Parathyroid adenoma (tissue), 2 donors: ENCODE measurements around the gene NAMPT.
"Not testable (repeated sequence)": the region's sequence is repeated elsewhere in the genome, so short reads cannot be mapped to it uniquely, and the experiment has no call there.

Experiments
- H2AFZ ChIP-seq: fragments of 300-600 bp; sonication (generic); one replicate; pipeline ENCODE4 v1.7.0; 2017; ENCODE audit warnings: antibody characterized with exemption, mild to moderate bottlenecking
- H3K27ac ChIP-seq: fragments of 300-600 bp; sonication (generic); one replicate; pipeline ENCODE4 v1.7.0; 2017
- H3K27me3 ChIP-seq: fragments of 300-600 bp; sonication (generic); one replicate; pipeline ENCODE4 v1.7.0; 2017; ENCODE audit warnings: low read length; ENCODE audit not compliant: control insufficient read depth, insufficient read depth
- H3K36me3 ChIP-seq: fragments of 300-600 bp; sonication (generic); one replicate; pipeline ENCODE4 v1.7.0; 2017; ENCODE audit warnings: low read length; ENCODE audit not compliant: control insufficient read depth, insufficient read depth
- H3K4me1 ChIP-seq: fragments of 300-600 bp; sonication (generic); one replicate; pipeline ENCODE4 v1.7.0; 2017; ENCODE audit warnings: control low read depth
- H3K4me2 ChIP-seq: fragments of 300-600 bp; sonication (generic); one replicate; pipeline ENCODE4 v1.7.0; 2017; ENCODE audit warnings: low read length
- H3K4me3 ChIP-seq: fragments of 300-600 bp; sonication (generic); one replicate; pipeline ENCODE4 v1.7.0; 2017; ENCODE audit warnings: low read depth, low read length
- H3K79me2 ChIP-seq: fragments of 300-600 bp; sonication (generic); one replicate; pipeline ENCODE4 v1.7.0; 2017; ENCODE audit warnings: control low read depth
- H3K9ac ChIP-seq: fragments of 300-600 bp; sonication (generic); one replicate; pipeline ENCODE4 v1.7.0; 2017; ENCODE audit warnings: mild to moderate bottlenecking
- H3K9me3 ChIP-seq: fragments of 300-600 bp; sonication (generic); one replicate; pipeline ENCODE4 v1.7.0; 2017; ENCODE audit warnings: low read length; ENCODE audit not compliant: control insufficient read depth
- TF ChIP-seq, protein P1 (sequence below): fragments of 300-600 bp; sonication (generic); IDR thresholded peaks from one replicate; pipeline ENCODE4 v1.7.0; 2017; ENCODE audit warnings: antibody characterized with exemption, mild to moderate bottlenecking
- donor health status: primary hyperparathyroidism.

The NAMPT gene

DNA sequence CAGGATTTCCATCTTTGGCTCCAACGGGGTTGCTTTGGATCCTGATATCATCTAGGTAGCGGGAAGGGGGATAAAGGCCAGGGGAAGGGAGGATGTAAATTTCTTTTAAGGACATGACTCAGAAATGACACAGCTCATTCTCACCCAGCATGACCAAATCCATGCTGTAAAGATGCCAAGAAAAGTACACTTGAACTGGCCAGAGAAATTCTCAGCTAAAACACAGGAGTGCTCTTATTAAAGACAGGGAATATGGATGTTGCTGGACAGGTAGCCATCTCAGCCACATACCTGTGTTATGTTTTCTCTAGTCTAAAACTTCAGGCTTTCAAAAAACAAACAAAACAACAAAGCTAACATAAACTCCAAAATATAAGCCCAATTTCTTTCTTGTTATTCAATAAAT is 68.3 kb downstream of the NAMPT start:
- Histone ChIP-seq H3K9me3 (no peaks in the 10 kb centered on the region), H3K79me2 (no peaks in the 10 kb centered on the region), H3K4me2 (no peak overlapping the region), H3K4me3 (no peak overlapping the region), H3K4me1 (peaks cover 5% of the 10 kb centered on the region), H3K27ac (peak overlapping the region; percentile 65), H2AFZ (peak overlapping the region; percentile 42), H3K27me3 (no peaks in the 10 kb centered on the region), H3K36me3 (no peaks in the 10 kb centered on the region), H3K9ac (no peak overlapping the region)
- TF ChIP-seq, protein P1, sequence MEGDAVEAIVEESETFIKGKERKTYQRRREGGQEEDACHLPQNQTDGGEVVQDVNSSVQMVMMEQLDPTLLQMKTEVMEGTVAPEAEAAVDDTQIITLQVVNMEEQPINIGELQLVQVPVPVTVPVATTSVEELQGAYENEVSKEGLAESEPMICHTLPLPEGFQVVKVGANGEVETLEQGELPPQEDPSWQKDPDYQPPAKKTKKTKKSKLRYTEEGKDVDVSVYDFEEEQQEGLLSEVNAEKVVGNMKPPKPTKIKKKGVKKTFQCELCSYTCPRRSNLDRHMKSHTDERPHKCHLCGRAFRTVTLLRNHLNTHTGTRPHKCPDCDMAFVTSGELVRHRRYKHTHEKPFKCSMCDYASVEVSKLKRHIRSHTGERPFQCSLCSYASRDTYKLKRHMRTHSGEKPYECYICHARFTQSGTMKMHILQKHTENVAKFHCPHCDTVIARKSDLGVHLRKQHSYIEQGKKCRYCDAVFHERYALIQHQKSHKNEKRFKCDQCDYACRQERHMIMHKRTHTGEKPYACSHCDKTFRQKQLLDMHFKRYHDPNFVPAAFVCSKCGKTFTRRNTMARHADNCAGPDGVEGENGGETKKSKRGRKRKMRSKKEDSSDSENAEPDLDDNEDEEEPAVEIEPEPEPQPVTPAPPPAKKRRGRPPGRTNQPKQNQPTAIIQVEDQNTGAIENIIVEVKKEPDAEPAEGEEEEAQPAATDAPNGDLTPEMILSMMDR: no peak

DNA sequence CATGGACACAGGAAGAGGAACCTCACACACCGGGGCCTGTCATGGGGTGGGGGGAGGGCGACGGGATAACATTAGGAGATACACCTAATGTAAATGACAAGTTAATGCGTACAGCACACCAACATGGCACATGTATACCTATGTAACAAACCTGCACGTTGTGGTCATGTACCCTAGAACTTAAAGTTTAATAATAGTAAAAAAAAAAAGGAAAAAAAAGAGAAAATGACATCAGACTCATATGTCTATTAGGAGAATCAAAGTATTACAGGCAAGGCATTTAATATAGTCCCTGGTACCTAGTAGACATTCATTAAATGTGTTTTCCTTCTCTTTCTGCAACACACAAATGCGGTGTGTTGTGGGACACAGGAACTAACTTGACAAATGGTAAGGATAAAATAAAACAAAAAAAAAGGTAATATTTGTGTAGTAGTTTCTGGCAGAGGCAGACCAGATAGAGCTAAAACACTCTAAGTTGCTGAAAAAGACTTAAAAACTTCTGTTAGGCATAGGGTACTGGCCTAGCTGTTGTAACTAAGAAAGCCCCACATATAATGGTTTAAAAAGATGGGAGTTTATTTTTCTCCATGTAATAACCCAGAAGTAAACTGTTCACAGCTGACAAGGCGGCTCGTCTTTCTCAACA is 68.8 kb downstream of the NAMPT start:
- Histone ChIP-seq H2AFZ (peak overlapping the region; percentile 42), H3K4me3 (no peak overlapping the region), H3K9me3 (no peaks in the 10 kb centered on the region), H3K79me2 (no peaks in the 10 kb centered on the region), H3K27me3 (no peaks in the 10 kb centered on the region), H3K27ac (peak overlapping the region; percentile 65), H3K9ac (no peak overlapping the region), H3K4me2 (no peak overlapping the region), H3K36me3 (no peaks in the 10 kb centered on the region), H3K4me1 (peaks cover 5% of the 10 kb centered on the region)
- TF ChIP-seq, protein P1: no peak

DNA sequence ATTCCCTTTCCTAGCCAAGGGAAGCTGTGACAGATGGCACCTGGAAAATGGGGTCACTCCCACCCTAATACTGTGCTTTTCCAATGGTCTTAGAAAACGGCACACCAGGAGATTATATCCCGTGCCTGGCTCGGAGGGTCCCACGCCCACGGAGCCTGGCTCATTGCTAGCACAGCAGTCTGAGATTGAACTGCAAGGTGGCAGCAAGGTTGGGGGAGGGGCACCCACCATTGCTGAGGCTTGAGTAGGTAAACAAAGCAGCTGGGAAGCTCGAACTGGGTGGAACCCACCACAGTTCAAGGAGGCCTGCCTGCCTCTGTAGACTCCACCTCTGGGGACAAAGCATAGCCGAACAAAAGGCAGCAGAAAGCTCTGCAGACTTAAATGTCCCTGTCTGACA is 75.8 kb downstream of the NAMPT start:
- not testable (repeated sequence) for H3K4me2 ChIP-seq, H3K79me2 ChIP-seq, H3K9ac ChIP-seq, H3K4me3 ChIP-seq, H3K36me3 ChIP-seq, H3K9me3 ChIP-seq, H2AFZ ChIP-seq, H3K4me1 ChIP-seq, H3K27me3 ChIP-seq, H3K27ac ChIP-seq

DNA sequence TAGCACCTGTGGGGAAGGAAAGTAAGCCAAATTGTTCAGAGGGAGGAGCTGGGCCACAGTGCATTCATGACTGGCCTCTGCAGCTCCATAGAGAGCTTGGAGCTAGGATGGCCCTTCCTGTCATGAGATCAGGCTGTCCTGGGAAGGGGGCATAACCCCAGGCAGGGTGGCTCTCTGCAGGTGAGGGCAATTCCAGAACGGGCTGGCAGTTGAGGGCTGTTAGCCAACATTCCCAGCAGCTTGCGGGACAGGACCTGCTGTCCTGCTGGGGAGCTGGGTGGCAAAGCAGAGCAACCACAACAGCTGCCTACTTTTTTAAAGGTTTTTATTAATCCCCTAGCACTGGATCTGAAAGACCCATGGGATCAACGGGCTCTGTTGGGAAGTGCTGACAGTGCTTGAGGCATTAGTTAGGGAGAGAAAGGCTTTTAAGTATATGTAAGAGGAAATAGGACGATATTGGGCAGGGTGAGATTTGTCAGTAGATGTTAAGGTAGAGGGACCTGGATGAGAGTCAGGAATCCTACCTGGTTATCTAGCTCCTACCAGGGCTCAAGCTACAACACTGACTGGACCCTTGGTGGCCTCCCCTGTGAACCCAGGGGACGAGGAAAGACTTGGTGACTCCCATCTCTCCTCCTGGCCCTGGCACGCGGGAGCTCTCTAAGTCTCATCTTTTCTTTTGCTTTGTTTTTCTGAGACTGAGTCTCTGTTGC is 77.8 kb downstream of the NAMPT start:
- no peak overlapping the region for H2AFZ ChIP-seq
- H3K9me3 ChIP-seq: no peaks in the 10 kb centered on the region
- no peak overlapping the region for H3K9ac ChIP-seq
- H3K27ac ChIP-seq: no peak overlapping the region
- H3K36me3 ChIP-seq: no peaks in the 10 kb centered on the region
- H3K4me3 ChIP-seq: no peak overlapping the region
- no peaks in the 10 kb centered on the region for H3K27me3 ChIP-seq
- H3K79me2 ChIP-seq: no peaks in the 10 kb centered on the region
- H3K4me2 ChIP-seq: no peak overlapping the region
- H3K4me1 ChIP-seq: no peaks in the 10 kb centered on the region
- TF ChIP-seq, protein P1: no peak

DNA sequence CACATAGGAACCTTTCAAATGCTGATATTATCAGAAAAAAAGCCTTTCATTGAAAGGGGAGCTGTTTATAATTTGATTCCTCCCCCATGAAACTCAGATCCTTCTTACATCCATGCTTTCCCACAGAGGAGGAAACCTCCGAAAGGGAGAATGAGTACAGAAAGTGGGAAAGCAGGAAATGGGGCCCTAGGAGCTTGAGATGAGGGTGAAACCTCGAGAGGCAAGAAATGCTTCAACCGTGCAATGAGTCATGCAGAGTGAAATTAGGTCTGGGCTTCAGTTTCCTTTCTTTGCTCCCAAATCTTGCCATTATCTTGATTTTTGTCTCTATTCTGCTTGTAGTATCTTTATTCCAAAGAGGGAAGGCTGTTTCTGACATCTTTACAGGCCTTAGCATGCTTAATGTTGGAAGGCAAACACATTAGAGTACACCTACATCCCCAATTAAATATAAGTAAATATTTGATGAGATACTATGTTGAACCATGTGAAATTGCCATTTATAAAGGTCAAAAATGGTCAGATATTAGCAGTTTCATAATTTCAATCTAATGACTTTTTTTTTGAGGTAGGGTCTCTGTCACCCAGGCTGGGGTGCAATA is 79.1 kb downstream of the NAMPT start:
- H3K79me2 ChIP-seq: no peaks in the 10 kb centered on the region
- no peaks in the 10 kb centered on the region for H3K27me3 ChIP-seq
- no peak overlapping the region for H3K9ac ChIP-seq
- no peak overlapping the region for H2AFZ ChIP-seq
- H3K9me3 ChIP-seq: no peaks in the 10 kb centered on the region
- no peak overlapping the region for H3K27ac ChIP-seq
- no peak overlapping the region for H3K4me3 ChIP-seq
- H3K4me2 ChIP-seq: no peak overlapping the region
- TF ChIP-seq, protein P1: no peak
- H3K4me1 ChIP-seq: no peaks in the 10 kb centered on the region
- H3K36me3 ChIP-seq: no peaks in the 10 kb centered on the region
